Fibroblast of skin of left biceps (primary cell): Measurements from ENCODE around the gene AGPS.
"Not testable (repeated sequence)": the region's sequence is repeated elsewhere in the genome, so short reads cannot be mapped to it uniquely, and the experiment has no call there.

Experiments used
- DNase-seq, 2 experiments: peaks; one replicate each; pipeline ENCODE4 v3.0.0-alpha.2; 2013; ENCODE audit warnings: low read depth in 2 of 2

Gene AGPS

DNA sequence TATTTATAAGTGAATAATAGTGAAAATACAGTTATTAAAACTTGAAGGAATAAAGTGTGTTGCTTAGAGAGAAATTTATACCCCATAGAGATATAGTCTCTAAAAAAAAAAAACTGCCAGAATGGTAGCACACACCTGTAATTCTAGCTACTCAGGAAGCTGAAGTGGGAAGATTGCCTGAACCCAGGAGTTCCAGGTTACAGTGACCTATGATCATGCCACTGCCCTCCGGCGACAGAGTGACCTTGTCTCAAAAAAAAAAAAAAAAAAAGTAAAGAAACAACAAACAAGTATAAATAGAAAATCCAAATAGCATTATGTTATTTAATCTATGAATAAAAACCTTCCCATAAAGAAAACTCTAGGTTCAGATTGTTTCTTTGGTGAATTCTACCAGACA lies 7.4 kb upstream of the AGPS start:
- DNase-seq: no peak

DNA sequence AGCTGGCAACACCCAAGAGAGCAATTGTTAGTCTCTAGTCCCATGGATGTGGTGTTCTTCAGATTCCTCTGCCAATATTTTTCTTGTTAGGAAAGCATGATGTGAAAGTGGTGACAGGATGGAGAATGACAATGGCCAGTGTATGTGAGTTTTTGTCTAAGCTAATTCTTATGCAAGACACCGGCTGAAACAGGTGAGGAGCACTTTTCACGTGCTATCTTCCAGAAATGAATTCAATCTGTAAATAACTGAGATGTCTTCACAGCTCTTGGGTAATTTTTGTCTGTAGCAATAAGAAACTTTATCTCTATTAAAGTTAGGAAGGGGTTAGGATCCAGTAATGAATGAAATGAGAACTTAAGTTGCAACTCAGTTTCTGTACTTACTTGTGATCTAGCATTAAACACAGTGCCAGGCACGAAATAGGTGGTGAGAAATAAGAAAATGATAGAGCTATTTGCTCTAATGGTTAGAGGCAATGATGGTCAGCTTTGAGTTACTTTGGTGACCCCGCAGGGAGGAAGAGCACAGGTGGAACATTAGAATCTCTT lies 676 bp upstream of the AGPS start:
- no peak for DNase-seq

DNA sequence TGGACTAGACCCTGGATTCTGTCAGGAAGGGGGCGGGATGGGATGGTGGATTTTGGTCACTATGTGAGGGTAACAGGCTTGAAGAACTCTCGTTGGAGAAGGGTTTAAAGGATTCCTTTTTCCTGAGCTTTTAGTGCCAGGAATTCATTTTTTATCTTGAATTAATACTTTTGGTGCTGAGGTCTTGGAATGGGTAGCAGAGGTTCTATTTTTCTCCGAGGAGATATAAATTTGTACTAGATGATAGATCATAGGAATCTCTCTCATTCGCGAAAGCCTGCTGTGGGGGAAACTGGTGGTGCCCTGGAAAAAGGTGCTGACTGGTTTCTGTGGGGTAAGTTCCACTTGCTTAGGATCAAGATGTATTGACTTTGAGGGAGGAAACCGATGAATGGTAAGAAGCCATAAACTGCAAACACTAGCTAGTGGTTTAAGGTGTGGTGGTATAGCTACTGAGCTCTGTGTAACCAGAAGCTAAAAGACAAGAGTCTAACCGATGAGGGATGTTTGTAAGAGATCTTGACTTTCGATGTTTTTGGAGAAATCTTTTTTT lies 706 bp downstream of the AGPS start:
- no peak for DNase-seq

DNA sequence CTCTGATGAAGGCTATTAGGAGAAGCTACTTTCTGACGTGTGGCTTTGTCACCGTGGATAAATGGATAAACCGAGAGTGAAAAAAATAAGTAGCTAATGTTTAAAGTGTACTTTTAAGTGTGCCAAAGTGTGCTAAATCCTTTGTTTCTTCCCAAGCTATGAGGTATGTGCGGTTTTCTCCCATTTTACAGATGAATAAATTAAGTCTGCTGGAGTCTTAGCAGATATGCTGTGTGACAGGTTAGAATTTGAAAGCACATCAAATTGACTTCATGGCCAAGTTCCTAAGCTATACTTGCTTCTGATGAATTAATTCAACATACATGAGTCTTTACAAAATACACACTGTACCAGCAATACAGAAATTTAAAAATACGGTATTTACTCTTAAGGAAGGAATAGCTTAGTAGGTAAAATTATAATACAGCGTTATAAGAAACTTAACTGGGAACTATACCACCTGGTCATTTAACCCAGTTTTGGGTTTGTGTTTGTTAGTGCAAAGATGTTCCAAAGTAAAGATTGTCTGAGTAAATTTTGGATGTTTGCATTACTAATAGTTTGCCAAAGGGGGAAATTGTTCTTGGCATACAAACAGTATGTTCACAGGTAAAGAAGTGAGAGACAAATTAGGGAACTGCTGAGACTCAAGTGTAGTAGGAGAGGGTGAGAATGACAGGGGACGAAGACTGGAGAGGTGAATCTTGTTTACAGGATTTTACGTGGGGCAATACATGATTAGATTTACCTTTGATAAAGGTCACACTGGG lies 1.4 kb downstream of the AGPS start:
- DNase-seq: no peak

DNA sequence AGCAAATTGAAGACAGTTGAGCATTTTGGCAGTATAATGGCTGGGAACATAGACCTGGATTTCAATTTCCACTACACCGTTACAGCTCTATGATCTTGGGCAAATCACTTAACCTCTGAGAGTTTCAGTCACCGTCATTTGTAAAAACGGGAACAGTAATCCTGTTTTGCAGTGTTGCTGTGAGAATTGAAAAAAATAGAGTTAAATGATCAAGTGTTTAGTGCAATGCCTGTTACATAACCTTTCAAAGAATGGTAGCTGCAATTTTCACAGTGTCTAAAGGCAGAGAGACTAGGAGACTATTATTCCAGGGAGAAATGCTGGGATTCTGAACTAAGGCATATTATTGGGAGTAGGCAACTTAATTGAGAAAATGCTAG lies 2.0 kb downstream of the AGPS start:
- DNase-seq: no peak

DNA sequence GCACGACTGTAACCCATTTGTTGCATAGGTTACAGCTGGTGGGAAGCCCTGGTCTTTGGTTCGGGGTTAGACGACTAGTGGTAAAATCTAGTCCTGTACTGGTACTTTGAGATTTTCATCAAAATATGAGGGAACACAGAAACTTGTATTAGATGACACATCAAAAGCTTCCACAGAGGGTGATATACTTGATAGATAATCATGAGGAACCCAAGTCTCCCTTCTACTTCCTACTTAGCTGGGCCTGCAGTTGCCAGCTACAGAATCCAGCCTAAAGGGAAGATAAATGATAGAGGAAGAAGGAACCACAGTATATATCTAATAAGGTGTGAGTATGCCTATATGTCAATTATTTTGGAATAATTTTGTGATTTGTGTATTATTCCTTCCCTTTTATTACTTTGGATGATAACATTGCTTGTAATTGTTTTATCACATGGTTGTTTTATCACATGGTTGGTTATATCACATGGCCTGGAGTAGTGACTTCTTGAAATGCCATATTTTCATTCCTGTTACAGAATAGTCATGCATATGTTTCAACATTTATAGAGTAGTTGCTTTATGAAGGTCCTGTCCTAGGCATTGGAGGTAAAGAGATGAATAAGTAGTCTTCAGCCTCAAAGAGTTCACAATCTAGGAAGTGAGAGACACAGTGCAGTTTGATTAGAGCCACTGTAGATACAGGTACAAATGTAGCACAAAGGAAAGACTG lies 2.9 kb downstream of the AGPS start:
- DNase-seq: no peak

DNA sequence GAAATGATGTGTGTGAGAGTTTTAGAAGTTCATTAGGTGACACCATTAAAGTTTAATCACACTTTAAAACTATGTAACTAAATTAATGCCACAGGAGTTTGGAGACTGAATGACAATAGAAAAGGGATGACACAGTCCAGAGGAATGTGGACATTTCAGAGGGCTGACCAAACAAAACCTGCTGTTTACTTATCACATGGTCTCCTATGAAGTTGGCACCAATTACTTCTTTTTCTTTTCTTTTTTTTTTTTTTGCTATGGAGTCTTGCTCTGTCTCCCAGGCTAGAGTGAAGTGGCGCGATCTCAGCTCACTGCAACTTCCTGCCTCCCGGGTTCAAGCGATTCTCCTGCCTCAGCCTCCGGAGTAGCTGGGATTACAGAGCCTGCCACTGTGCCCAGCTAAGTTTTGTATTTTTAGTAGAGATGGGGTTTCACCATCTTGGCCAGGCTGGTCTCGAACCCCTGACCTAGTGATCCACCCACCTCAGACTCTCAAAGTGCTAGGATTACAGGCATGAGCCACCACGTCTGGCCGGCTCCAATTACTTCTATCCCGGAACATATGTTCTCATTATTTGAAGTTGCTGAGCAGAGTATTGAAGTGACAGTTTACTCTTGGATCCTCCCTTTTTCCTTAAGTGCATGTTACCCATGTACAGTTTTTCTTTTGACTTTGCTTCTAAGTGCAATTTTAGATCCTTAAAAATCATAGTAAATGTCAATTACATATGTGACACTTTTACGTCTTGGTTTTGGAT lies 4.3 kb downstream of the AGPS start:
- DNase-seq: peak in 1 of 2 experiments; percentile 50

DNA sequence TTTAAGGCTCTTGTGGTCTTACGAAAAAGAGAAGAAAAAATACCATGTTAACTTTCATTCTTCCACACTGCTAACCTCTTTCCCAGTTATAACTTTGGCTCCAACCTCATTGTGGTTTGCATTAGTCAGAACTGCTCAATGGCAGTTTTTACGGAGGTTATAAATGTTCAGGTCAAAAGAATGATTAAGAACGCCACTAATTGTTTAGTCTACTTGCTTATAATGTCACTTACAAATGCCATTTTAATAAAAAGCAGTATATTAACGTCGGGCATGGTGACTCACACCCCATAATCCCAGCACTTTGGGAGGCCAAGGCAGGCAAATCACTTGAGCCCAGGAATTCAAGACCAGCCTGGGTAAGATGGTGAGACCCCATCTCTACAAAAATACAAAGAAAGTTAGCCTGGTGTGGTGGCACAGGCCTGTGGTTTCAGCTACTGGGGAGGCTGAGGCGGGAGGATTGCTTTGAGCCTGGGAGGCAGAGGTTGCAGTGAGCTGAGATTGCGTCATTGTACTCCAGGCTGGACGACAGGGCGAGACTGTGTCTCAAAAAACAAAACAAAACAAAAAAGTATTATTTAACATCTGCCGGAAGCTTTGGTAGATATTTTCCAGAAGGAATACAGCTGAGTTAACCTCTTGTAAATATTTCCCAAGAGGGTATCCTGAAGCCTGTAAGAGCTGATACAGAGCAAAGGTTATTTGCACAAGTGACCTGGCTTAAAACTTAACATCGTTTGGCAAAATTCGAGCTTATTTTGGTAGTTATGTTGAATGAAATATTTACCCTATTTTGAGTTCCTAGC lies 5.1 kb downstream of the AGPS start:
- peak; percentile 80 to 85 for DNase-seq

DNA sequence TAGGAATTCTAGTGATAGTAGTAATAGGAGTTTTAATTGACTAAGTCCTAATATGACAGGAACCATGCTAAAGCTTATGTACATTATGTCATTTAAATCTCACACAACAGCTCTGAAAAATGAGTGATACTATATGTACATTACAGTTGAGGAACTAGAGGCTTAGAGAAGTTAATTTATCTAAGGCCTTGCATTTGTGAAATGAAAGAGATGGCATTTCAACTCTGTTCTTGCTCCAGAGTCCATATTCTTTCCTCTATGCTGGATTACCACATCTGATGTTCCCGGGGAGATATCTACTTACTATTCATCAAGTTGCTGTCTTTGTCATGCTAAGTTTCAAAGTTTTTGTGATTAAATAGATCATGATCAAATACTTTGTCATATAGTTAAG lies 5.7 kb downstream of the AGPS start:
- no peak for DNase-seq

DNA sequence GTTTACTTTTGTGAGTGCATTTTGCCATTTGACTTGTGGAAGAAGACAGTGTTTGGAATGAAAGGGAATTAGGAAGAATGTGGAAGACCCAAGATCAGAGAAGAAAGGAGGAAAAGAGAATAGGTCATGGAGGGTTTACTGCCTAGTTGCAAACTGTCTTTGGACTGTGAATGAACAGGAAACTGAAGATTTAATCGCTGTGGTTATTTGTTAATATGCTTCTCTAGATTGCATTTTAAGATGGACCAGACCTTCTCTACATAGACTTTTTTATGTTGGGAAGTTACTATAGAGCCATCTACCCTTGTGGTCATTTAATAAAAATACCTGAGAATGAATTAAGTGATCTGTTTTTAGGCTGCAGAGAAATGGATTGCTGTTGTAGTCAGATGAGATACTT lies 6.2 kb downstream of the AGPS start:
- no peak for DNase-seq

DNA sequence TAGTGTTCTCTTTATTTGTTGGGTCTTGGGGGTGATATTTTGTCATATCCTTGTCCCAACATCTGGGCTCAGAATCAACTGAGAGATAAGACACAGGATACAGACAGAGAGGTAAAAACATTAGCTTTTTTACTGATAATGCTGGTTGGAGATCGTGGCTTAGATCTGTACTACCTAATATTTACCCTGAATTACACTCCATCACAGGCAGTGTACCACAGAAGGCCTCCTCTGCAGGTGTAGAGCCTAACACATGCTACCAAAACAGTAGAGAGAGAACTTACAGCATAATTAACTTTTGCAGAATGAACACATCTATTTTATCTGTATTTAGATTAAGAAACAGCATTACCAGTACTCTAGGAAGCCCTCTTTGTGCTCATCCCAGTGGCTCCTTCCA lies 6.8 kb downstream of the AGPS start:
- DNase-seq: no peak

DNA sequence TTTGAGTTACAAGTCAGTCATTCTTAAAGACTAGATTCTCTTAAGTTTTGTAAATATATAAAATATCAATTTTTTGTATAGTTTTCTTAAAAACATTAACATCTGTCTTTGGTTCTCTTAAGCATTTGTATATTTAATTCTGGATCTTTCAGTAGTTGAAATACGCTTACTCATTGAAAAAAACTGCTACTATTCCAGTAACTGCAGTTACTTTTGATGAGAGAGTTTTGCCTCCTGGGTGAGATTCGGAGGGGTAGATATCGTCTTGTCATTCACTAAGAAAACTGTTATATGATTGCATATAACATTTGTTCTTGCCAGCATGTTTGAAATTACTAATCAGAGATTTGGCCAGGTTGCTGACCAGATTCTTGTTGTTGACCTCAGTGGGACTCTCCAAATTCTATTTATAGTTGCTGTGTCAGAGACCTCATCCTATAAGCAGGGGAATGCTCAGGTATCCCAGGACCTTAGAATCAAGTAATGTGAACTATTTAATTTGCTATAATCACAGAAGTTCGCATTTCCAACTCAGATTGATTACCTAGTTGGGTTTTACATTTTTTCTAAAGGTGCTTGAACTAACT lies 7.9 kb downstream of the AGPS start:
- no peak for DNase-seq

DNA sequence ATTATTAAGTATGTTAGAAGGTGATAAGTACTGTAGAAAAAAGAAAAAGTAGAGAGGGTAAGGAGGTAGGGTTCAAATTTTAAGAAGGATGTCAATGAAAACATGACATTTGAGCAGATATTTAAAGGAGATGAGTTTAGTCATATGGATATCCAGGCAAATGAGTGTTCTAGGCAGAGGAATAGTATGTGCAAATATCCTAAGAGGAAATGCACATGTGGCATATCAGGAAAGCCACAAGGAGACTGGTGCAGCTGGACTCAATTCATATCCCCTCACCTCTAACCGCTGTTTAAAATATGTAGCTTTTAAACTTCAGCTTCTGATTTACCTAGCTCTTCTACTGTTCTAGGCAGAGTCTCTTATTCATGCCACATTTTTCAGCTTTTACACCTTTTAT lies 9.5 kb downstream of the AGPS start:
- no peak for DNase-seq

DNA sequence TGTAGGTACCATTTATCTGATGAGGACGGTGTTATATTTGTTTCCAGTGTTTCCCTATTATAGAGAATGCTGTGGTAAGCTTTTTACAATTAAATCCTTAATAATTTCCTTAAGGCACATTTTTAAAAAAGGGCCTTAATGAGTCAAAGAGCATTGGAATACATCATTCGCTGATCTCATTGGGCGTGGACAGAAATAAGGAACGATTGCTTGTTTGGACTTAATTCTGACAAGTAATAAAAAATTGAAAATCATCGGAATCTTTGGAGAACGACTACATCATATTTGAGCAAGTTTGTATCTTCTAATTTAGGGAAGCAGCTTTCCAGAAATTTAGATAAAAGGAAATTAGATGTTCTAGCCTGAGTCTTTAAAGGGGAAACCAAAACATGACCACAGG lies 11.3 kb downstream of the AGPS start:
- DNase-seq: no peak

DNA sequence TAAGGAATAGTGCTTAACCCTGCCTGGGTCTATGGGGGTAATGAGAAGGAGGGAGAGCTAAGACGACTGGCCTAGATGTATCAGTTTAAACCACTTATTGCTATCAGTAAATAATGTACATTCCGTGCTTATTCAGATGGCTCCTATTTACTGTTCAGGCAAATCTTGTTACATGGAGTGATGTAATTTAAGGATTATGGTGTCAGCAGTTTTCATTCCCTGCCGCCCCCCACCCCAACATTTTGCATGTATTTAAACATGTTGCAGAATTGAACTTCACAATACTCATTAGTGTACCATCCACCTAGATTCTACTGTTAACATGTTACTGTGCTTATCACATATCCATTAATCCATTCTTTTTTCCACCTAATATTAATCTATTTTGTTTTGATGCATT lies 11.7 kb downstream of the AGPS start:
- DNase-seq: no peak

DNA sequence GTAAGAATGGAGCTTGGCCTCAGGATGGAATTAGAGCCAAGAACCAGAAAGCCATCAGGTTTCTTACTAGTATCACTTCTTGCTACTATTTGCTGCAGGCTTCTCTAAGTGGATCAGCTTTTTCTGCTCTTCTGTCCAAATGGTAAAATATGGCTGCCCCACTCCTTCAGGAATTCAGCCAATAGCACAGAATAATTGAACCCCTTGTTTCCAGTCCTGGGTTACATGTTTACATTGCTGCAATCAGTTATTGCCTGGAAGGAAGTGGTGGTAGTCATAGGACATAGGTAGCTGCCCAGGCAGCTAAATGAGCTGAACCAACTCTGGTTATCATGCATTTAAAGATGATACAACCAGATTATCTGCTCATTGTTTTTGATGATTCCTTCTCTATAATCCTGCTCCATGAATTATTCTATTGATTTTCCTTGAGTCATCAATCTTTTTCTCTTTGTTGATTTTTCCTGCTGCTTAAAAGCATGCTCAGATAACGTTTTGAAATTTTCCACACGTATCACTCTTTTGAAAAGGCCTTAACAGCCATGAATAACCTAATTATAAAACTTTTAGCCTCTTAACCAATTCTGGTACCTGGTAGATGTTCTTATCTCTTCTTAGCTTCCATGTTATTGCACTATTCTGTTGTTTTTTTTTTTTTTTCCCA lies 12.6 kb downstream of the AGPS start:
- DNase-seq: no peak

DNA sequence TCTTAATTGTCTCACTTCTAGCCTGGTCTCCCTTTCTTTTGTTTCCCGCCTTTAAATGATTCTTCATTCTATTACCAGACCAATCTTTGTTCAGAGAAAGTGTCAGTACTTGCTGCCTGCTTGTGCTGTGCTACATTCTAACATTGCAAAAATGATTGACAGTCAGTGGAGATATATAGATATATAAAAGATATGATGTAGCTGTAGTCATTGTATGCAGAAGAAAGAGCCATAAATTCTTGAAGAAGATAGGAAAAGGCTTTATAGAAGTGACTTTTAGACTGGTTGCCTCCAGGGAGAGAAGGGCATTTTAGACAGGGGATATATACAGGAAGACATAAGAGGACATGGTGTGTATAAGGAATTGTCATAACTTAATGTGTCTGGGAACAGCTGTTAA lies 13.6 kb downstream of the AGPS start:
- DNase-seq: no peak

DNA sequence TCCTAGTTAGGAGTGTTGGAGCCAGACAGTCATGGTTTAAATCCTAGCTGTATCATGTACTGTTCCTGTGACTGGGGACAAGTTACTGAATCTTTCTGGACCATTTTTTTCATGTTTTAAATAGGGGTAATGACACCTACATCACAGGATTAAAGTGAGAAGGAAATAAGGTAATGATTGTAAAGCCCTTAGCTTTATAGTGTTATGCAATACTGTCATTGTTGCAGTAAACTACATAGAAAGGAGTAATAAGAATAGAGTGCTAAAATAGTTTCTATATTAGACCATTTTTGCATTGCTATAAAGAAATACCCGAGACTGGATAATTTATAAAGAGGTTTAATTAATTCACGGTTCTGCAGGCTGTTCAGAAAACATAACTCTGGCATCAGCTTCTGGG lies 14.5 kb downstream of the AGPS start:
- DNase-seq: no peak

DNA sequence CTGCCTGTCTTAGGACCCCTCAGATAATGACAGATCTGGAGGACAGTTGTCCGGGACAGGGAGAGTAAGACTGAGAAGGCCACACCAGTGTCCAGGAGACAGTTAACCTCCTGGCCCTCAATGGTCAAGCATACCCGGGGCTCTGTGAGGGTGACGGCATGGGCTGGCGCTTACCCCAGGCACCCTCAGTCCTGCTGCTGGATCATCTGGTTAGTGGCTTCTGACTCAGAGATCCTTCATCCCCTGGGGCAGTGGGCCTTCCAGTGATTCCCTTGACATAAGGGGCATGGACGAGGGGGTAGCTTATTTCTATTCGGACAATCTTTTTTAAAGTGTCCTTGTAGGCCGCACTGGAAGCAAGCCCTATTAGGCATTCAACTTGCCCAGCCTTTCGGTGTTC lies 18.1 kb downstream of the AGPS start:
- DNase-seq: not testable (repeated sequence)

DNA sequence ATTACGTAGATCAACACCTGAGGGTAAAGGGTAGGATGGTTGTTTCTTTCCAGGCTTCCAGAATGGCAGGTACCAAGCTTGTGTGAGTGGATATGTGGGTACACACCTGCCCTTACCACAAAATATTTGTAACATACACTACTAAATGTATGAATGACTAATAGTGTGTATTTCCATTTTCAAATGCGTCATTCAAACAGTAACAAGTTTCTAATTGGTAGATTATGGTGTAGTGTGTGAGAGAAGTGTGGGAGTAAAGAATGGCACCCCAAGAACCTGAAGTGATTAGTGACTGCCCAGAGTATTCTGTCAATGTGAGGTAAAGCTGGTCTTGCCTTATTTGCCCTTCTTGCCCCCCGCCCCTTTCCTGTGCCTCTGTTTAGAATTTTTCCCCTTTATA lies 21.1 kb downstream of the AGPS start:
- DNase-seq: no peak
